ENCODE results near the gene ORC6.

Gene ORC6

DNA sequence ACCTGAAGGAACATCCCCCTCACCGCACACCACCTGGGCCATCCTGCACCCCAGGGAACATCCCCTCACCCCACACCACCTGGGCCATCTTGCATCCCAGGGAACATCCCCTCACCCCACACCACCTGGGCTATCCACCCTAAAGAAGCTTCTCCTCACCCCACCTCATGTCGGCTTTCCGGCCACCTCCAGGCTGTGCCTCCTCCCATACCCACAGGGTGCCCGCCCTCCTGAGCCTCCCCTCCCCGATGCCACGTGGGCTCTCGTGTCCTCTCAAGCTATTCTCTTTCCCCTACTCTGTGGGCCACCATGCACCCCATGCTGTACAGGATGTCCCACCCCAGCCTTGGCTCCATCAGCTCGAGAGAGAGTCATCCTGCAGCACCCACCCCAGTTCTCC is 40.7 kb downstream of the ORC6 start:
- no peak for DNase-seq
- no peaks in the 10 kb centered on the region for H3K36me3 ChIP-seq (ENCODE audit: control insufficient read depth, insufficient read depth, low read length)
- H3K79me1 ChIP-seq (ENCODE audit: low read length): no peaks in the 10 kb centered on the region
- no peak overlapping the region for H3K27ac ChIP-seq (ENCODE audit: low read depth, low read length)
- H3K4me2 ChIP-seq (ENCODE audit: low read length): no peak overlapping the region
- H3K56ac ChIP-seq (ENCODE audit: low read length): no peak overlapping the region
- H2BK15ac ChIP-seq (replicated peaks; ENCODE audit: low read depth): no peak overlapping the region
- no peak overlapping the region for H3K9ac ChIP-seq (ENCODE audit: low read length)
- no peak overlapping the region for H4K8ac ChIP-seq (ENCODE audit: low read depth, low read length)
- no peak overlapping the region for H3K18ac ChIP-seq (ENCODE audit: low read length)
- H3K4ac ChIP-seq (ENCODE audit: low read depth, low read length): no peak overlapping the region
- no peaks in the 10 kb centered on the region for H3K79me2 ChIP-seq (ENCODE audit: control insufficient read depth, insufficient read depth, low read length)
- H3K27me3 ChIP-seq (ENCODE audit: insufficient read depth, low read length, poor library complexity): no peaks in the 10 kb centered on the region
- peaks cover 3% of the 10 kb centered on the region for H3K4me1 ChIP-seq (ENCODE audit: control insufficient read depth, low read depth, low read length)
- no peak overlapping the region for H3K4me3 ChIP-seq (ENCODE audit: low read length)
- H3K23ac ChIP-seq (ENCODE audit: low read length): no peak overlapping the region
- no peak overlapping the region for H2AK5ac ChIP-seq (ENCODE audit: low read length)
- no peak overlapping the region for H2BK120ac ChIP-seq (ENCODE audit: low read depth, low read length)
- no CpG with 5 or more reads among the region's 8 CpGs for WGBS (ENCODE audit: extremely low coverage, insufficient coverage, low lambda C conversion rate)
- no peak overlapping the region for H2BK5ac ChIP-seq (ENCODE audit: low read length)
- H4K5ac ChIP-seq (ENCODE audit: low read length): no peak overlapping the region

- no peak overlapping the region for H4K8ac ChIP-seq (ENCODE audit: low read depth, low read length)
- no peak overlapping the region for H3K23ac ChIP-seq (ENCODE audit: low read length)
- no peaks in the 10 kb centered on the region for H3K36me3 ChIP-seq (ENCODE audit: control insufficient read depth, insufficient read depth, low read length)
- H3K4me1 ChIP-seq (ENCODE audit: control insufficient read depth, low read depth, low read length): peaks cover 3% of the 10 kb centered on the region
- no peak overlapping the region for H3K9ac ChIP-seq (ENCODE audit: low read length)
- no peak overlapping the region for H2BK120ac ChIP-seq (ENCODE audit: low read depth, low read length)
- no peaks in the 10 kb centered on the region for H3K27me3 ChIP-seq (ENCODE audit: insufficient read depth, low read length, poor library complexity)
- no CpG with 5 or more reads among the region's 17 CpGs for WGBS (ENCODE audit: extremely low coverage, insufficient coverage, low lambda C conversion rate)
- no peaks in the 10 kb centered on the region for H3K79me2 ChIP-seq (ENCODE audit: control insufficient read depth, insufficient read depth, low read length)
- no peak overlapping the region for H2BK5ac ChIP-seq (ENCODE audit: low read length)
- no peak overlapping the region for H3K56ac ChIP-seq (ENCODE audit: low read length)
- H2BK15ac ChIP-seq (replicated peaks; ENCODE audit: low read depth): no peak overlapping the region
- no peak overlapping the region for H3K4me2 ChIP-seq (ENCODE audit: low read length)
- H3K27ac ChIP-seq (ENCODE audit: low read depth, low read length): no peak overlapping the region
- no peak overlapping the region for H2AK5ac ChIP-seq (ENCODE audit: low read length)
- DNase-seq: no peak
- no peak overlapping the region for H3K4me3 ChIP-seq (ENCODE audit: low read length)
- no peaks in the 10 kb centered on the region for H3K79me1 ChIP-seq (ENCODE audit: low read length)
- no peak overlapping the region for H4K5ac ChIP-seq (ENCODE audit: low read length)
- H3K18ac ChIP-seq (ENCODE audit: low read length): no peak overlapping the region
- no peak overlapping the region for H3K4ac ChIP-seq (ENCODE audit: low read depth, low read length)
These were observed 41.6 kb downstream of the ORC6 start for GRCh38 chr16:46730801-46731690.

DNA sequence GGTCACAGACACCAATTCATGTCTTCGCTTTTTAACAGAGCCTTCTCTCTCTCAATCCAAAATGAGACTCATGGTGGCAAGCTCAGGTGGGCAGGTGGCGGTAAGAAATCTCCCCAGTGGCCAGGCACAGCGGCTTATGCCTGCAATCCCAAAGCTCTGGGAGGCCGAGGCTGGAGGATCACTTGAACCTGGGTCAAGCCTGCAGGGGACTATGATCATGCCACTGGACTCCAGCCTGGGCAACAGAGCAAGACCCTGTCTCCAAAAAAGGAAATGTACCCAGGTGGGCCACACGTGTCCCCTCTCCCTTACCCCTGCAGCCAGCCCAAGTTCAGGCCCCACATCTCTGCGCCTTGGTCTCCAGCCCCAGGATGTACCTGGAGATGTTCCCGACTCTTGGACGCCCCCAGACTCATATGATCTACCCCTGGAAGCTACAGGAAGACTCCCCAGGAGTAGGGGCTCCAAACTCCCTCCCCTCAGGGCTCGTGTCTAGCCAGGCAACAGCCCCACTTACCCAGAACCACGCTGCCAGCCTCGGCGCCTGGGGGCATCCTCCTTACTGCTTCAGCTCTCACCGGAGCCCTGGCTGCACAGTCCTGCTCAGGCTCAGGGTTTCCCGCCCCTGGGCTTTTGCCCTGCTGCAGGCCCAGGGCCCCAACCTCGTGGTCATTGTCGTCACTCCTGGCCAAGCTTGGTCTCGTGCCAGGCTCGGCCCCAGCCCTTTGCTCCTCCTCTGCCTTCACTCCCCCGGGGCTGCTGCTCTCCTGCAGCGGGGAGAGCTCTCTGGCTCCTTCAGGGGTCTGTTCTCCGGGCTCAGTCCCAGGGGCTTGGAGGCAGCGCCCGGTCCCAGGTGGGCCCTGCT is 42.5 kb downstream of the ORC6 start:
- H3K27ac ChIP-seq (ENCODE audit: low read depth, low read length): no peak overlapping the region
- DNase-seq: no peak
- H3K4ac ChIP-seq (ENCODE audit: low read depth, low read length): no peak overlapping the region
- no peak overlapping the region for H4K8ac ChIP-seq (ENCODE audit: low read depth, low read length)
- H3K79me2 ChIP-seq (ENCODE audit: control insufficient read depth, insufficient read depth, low read length): no peaks in the 10 kb centered on the region
- no peak overlapping the region for H3K9ac ChIP-seq (ENCODE audit: low read length)
- H2AK5ac ChIP-seq (ENCODE audit: low read length): no peak overlapping the region
- peaks cover 3% of the 10 kb centered on the region for H3K4me1 ChIP-seq (ENCODE audit: control insufficient read depth, low read depth, low read length)
- H4K5ac ChIP-seq (ENCODE audit: low read length): no peak overlapping the region
- H3K23ac ChIP-seq (ENCODE audit: low read length): no peak overlapping the region
- WGBS (ENCODE audit: extremely low coverage, insufficient coverage, low lambda C conversion rate): no CpG with 5 or more reads among the region's 23 CpGs
- H2BK15ac ChIP-seq (replicated peaks; ENCODE audit: low read depth): no peak overlapping the region
- no peak overlapping the region for H3K18ac ChIP-seq (ENCODE audit: low read length)
- H3K36me3 ChIP-seq (ENCODE audit: control insufficient read depth, insufficient read depth, low read length): no peaks in the 10 kb centered on the region
- H2BK5ac ChIP-seq (ENCODE audit: low read length): no peak overlapping the region
- no peak overlapping the region for H2BK120ac ChIP-seq (ENCODE audit: low read depth, low read length)
- H3K27me3 ChIP-seq (ENCODE audit: insufficient read depth, low read length, poor library complexity): no peaks in the 10 kb centered on the region
- no peak overlapping the region for H3K4me2 ChIP-seq (ENCODE audit: low read length)
- no peak overlapping the region for H3K56ac ChIP-seq (ENCODE audit: low read length)
- no peaks in the 10 kb centered on the region for H3K79me1 ChIP-seq (ENCODE audit: low read length)
- H3K4me3 ChIP-seq (ENCODE audit: low read length): no peak overlapping the region

- Histone ChIP-seq H2BK5ac (ENCODE audit: low read length) (no peak overlapping the region), H4K5ac (ENCODE audit: low read length) (no peak overlapping the region), H3K18ac (ENCODE audit: low read length) (no peak overlapping the region), H3K4ac (ENCODE audit: low read depth, low read length) (no peak overlapping the region), H3K79me2 (ENCODE audit: control insufficient read depth, insufficient read depth, low read length) (no peaks in the 10 kb centered on the region), H2BK15ac (replicated peaks; ENCODE audit: low read depth) (no peak overlapping the region), H3K9ac (ENCODE audit: low read length) (no peak overlapping the region), H3K56ac (ENCODE audit: low read length) (no peak overlapping the region), H3K36me3 (ENCODE audit: control insufficient read depth, insufficient read depth, low read length) (no peaks in the 10 kb centered on the region), H3K23ac (ENCODE audit: low read length) (no peak overlapping the region), H4K8ac (ENCODE audit: low read depth, low read length) (no peak overlapping the region), H3K4me2 (ENCODE audit: low read length) (no peak overlapping the region), H3K27ac (ENCODE audit: low read depth, low read length) (no peak overlapping the region), H2AK5ac (ENCODE audit: low read length) (no peak overlapping the region), H3K27me3 (ENCODE audit: insufficient read depth, low read length, poor library complexity) (no peaks in the 10 kb centered on the region), H3K4me1 (ENCODE audit: control insufficient read depth, low read depth, low read length) (peaks cover 3% of the 10 kb centered on the region), H3K79me1 (ENCODE audit: low read length) (no peaks in the 10 kb centered on the region), H2BK120ac (ENCODE audit: low read depth, low read length) (no peak overlapping the region), H3K4me3 (ENCODE audit: low read length) (no peak overlapping the region)
- DNase-seq: no peak
- no CpG with 5 or more reads among the region's 4 CpGs for WGBS (ENCODE audit: extremely low coverage, insufficient coverage, low lambda C conversion rate)
These were observed 43.1 kb downstream of the ORC6 start for GRCh38 chr16:46732561-46732960.

DNA sequence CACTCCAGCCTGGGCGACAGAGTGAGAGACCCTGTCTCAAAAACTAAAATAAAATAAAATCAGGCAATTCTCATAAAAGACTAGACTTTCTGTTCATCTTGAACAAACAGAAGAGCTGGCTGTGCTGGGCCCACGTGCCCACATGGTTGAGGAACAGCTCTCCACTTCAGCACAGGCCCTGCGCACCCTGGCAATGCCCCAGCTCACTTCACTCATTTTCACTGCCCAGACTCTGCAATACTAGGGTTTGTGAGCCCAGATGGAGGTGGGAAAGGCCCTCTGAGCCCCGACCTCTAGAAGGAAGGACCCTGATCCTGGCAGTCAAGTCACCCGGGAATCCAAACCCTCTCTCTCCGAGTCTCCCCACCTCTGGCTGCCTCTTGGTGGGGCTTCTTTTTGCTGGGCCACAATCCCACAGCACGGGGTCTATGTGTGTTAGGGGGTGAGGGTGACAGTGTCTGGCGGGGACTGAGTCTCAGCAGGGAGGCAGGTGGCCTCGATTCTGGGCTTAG is 43.9 kb downstream of the ORC6 start:
- Histone ChIP-seq H2BK15ac (replicated peaks; ENCODE audit: low read depth) (no peak overlapping the region), H4K5ac (ENCODE audit: low read length) (no peak overlapping the region), H3K23ac (ENCODE audit: low read length) (no peak overlapping the region), H3K9ac (ENCODE audit: low read length) (no peak overlapping the region), H2BK5ac (ENCODE audit: low read length) (no peak overlapping the region), H3K27ac (ENCODE audit: low read depth, low read length) (no peak overlapping the region), H4K8ac (ENCODE audit: low read depth, low read length) (no peak overlapping the region), H3K18ac (ENCODE audit: low read length) (no peak overlapping the region), H3K4me2 (ENCODE audit: low read length) (no peak overlapping the region), H3K4me1 (ENCODE audit: control insufficient read depth, low read depth, low read length) (no peaks in the 10 kb centered on the region), H2AK5ac (ENCODE audit: low read length) (no peak overlapping the region), H3K79me1 (ENCODE audit: low read length) (no peaks in the 10 kb centered on the region), H2BK120ac (ENCODE audit: low read depth, low read length) (no peak overlapping the region), H3K56ac (ENCODE audit: low read length) (no peak overlapping the region), H3K27me3 (ENCODE audit: insufficient read depth, low read length, poor library complexity) (no peaks in the 10 kb centered on the region), H3K36me3 (ENCODE audit: control insufficient read depth, insufficient read depth, low read length) (no peaks in the 10 kb centered on the region), H3K4ac (ENCODE audit: low read depth, low read length) (no peak overlapping the region), H3K79me2 (ENCODE audit: control insufficient read depth, insufficient read depth, low read length) (no peaks in the 10 kb centered on the region), H3K4me3 (ENCODE audit: low read length) (no peak overlapping the region)
- no CpG with 5 or more reads among the region's 9 CpGs for WGBS (ENCODE audit: extremely low coverage, insufficient coverage, low lambda C conversion rate)
- DNase-seq: no peak
